Measurements from ENCODE around the gene IFT80.

IFT80 gene

DNA sequence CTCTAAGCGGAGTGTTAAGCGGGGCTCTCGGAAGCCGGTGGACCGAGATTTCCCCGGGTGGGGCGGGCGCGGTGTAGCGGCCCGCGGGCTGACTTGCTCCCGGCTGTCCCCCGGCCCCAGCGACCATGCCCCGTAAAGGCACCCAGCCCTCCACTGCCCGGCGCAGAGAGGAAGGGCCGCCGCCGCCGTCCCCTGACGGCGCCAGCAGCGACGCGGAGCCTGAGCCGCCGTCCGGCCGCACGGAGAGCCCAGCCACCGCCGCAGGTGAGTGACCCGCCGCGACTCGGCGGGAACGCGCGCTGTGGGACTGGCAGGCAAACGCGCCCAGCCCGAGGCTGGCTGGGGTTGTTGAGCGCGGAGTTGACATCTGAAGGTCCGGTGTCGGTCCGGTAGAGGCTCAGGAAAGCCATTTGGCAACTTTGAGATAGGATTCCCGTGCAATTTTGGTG lies 1.7 kb upstream of the IFT80 start:
- DNase-seq (ENCODE audit: low read depth) = peak; percentile 6

DNA sequence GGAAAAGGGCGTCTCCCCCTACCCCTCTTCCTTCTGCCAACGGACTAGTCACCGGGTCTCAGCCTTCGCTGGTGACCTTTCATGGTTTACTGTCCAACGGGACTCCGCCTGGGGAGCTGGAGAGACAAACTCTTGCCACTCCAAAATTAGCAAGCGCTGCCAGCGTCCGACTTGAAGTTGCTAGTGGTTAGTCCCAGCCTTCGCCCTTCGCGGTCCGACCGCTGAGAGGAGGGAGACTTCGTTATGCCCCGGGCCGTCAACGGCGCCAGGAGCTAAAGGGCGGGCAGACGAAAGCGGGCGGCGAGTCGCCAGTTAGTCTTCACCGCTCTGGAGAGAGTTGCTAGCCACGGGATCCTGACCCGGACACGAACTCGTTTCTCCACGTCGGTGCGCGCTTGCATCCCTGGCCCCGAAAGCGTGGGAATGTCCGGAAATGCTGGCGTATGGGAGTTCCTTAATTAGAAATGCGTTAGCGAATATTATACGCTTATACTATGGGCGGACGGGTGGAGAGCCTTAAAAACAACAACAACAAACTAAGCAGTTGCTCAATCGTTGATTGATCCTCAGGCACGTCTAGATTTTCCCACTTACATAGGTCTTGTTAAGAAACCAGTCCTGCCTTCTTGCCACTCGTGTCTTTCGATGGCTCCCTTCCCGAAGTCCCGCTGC lies 1.1 kb upstream of the IFT80 start:
- DNase-seq (ENCODE audit: low read depth) = peak; percentile 6

DNA sequence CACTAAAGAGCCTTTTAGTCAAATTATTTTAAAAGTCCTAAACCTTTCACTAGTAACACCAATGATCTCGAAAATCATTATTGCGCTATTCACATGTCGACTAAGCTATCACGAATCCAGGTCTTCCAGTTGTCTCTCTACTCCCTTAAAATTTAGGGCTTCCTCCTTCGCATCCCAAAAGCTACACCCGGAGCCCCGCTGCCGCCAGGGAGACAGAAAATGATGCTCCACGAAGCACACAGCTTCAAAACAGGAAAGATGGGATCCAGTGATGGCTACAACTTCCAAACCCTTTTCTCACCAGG lies 253 bp downstream of the IFT80 start:
- DNase-seq (ENCODE audit: low read depth) = no peak

DNA sequence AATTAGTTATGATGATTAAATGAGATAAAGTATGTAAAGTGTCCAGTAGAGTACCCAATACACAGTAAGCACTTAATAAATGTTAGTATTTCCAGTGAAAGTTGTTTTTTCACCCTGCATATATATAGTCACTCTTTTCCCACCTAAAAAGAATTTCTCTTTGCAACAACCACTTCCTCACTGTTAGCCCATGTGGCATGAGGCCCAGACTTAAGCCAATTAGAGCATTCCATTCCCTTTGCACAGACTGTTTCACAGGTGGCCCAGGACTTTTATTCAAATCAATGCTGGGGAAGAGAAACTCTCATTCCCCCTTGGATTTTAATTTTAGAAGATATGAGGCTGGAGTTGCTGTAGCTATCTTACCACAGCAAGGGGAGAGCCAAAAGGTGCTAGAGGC lies 3.7 kb downstream of the IFT80 start:
- no peak for DNase-seq (ENCODE audit: low read depth)

DNA sequence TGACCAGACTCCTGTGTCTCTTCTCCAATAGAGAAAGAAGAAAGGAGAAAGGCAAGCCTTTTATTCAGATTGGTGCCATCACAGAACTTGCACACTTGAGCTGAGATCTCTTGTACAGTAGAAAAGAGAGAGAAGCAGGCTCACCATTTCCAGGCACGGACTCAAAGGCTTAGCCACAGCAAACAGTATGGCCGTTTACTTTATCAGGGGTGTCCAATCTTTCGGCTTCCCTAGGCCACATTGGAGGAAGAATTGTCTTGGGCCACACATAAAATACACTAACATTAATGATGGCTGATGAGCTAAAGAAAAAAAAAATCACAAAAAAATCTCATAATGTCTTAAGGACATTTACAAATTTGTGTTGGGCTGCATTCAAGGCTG lies 5.0 kb downstream of the IFT80 start:
- DNase-seq (ENCODE audit: low read depth) = no peak

DNA sequence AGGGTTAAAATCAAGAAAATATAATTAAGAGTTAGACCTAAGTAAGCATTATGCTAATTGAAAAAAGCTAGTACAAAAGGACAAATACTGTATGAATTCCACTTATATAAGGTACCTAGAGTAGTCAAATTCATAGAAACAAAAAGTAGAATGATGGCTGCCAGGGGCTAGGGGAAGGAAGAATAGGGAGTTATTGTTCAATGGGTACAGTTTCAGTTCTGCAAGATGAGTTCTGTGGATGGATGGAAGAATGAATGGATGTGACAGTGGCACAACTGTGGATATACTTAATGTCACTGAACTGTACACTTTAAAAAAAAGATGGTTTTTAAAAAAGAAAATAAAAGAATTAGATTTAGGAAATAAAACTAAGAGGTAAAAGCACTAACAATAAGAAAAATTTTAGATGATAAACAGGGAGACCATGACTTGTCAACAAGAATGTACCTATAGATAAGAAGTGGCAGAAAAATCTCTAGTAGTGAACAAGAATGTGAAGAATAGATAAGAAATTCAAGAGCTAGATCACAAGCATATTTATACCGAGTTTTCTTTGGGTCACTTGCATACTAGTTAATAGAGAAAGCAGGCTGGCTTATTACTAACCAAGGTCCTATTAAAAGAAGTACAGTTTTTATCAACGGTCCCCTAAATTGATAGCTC lies 5.5 kb downstream of the IFT80 start:
- no peak for DNase-seq (ENCODE audit: low read depth)

DNA sequence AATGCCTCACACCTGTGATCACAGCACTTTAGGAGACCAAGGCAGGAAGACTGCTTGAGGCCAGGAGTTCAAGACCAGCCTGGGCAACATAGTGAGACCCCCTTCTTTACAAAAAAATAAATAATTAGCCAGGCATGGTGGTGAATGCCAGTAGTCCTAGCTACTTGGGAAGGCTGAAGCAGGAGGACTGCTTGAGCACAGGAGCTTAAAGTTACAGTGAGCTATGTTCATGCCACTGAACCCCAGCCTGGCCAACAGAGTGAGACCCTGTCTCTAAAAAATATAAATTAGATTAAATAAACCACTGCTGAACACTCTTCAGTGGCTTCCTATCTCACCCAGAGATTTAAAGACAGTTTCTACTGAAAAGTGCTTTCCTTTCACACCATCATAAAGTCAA lies 6.2 kb downstream of the IFT80 start:
- no peak for DNase-seq (ENCODE audit: low read depth)

DNA sequence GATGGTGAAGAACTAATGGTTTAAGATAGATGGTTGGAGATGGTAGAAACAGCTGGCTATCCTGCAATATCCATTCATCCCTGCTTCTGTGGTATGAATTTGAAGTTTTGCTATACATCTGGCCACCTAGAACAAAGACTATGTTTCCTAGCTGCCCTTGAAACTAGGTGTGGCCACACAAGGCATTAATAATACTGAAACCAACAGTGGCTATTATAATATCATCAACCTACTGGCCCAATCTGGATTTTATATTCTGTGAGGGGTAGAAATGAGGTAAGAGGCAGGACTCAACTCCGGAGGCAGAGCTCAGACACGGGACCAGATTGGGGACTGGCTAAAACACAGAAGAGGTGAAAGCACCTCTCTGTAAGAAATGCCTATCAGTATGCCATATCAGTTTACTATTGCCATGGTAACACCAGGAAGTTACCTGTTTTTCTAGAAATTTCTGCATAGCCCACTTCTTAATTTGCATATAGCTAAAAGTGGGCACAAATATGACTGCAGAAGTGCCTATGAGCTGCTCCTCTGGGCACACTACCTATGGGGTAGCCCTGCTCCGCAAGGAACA lies 8.4 kb downstream of the IFT80 start:
- DNase-seq (ENCODE audit: low read depth) = no peak

DNA sequence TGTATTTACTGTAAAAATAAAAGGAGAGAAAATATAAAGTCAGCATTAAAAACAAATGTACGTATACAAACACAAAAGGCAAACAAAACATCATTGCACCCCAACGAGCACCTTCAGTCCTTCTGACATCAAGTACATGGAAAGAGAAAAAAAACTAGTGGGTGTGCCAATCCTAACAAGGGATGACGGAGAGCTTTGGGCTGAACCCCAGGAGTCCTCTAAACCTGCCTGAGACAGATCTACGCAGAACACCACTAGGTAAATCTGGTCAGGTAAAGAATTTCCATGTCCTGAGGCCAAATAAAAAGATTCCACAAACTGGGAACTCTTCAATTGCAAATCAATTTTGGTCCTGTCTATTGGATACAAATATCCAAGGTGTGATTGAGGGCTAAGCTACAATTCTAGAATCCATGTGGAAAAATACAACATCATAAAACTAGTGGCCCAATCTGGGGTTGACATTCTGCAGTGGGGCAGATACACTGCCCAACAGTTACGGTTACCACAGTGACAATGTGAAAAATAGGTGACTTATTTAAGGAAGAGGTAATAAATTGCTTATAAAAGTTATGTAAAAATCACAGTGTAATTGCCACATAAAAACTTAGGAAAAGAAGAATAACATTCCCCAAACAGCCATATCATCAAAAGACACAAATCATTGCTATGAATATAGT lies 14.2 kb downstream of the IFT80 start:
- no peak for DNase-seq (ENCODE audit: low read depth)

DNA sequence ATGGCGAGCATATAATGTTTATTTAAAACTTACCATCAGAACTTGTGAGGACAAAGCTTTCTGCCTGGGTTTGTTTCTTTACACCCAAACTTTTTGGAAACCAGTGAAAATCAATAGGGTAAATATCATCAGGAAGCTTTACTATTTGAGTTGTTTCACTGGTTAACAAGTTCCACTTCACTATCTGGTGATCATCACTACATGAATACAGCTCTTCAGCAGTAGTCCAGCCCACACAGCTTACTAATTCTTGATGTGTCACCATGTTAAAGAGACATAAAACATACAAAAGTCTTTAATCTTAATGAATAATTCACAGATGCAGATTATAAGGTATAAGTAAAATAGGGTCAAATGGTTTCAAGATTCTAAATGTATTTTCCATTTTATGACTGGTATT lies 17.6 kb downstream of the IFT80 start:
- DNase-seq (ENCODE audit: low read depth) = no peak

DNA sequence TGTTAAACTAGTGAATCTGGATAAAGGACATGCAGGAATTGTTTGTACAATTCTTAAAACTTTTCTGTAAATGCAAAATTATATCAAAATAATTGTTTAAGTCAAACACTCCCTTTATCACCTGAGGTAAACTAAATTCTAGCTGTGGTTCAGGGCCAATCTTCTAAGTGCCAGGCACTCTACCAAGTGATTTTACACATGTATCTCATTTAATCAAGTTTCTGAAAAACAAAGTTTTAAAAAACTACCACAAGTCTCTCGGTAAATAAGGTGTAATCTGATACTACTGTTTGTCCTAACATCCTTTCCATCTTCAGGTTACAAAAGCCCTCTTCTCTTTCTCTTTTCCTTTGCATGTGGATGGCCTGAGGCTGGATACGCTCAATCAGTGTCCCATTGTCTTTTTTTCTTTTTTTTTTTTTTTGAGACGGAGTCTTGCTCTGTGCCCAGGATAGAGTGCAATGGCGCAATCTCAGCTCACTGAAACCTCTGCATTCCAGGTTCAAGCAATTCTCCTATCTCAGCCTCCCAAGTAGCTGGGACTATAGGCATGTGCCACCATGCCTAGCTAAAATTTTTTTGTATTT lies 19.3 kb downstream of the IFT80 start:
- DNase-seq (ENCODE audit: low read depth) = no peak

DNA sequence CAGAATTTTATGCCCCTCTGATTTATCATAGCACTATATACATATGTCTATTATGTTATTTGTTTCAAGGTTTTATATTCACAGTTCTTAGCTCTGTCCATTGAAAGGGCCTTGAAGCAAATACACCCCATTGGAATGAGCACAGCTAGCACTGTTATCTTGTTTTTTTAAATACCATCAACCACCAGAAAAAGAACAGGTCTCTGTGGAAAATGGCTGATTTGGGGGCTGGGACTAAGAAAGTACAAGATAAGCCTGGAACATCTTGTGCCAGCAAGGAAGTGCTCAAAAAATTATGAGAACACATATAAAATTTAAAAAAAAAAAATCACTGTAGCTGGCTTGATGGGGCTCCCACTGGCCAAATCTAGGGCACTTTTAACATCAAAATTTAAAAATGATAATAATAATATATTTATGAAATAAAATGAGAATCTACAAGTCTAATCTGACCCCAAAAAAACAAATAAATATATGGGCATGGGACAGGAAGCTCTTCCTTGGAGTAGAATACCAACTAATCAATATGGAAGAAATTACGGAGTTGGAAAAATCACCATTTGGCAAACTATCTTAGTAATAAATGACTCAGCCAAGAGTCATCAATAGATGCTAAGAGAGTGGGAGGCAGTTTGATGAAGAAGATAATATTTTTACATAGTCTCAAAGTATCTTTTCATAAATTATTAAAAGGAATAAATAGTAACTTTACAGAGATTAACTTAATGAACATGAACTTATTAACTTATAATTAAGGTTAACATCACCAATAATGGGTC lies 20.5 kb downstream of the IFT80 start:
- DNase-seq (ENCODE audit: low read depth) = no peak

DNA sequence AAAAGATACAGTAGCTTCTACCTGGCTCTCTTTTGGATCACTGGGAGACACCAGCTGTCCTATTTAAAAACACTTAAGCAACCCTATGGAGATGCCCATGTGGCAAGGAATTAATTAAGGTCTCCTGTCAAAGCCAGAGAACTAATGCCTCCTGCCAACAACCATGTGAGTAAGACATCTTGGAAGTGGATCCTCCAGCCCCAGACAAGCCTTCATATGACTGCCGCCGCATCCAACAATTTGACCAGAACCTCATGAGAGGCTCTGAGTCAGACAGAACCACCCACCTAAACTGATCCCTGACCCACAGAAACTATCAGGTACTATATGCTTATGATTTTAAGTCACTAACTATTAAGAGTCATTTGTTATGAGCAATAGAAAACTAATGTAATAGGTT lies 22.3 kb downstream of the IFT80 start:
- DNase-seq (ENCODE audit: low read depth) = no peak

DNA sequence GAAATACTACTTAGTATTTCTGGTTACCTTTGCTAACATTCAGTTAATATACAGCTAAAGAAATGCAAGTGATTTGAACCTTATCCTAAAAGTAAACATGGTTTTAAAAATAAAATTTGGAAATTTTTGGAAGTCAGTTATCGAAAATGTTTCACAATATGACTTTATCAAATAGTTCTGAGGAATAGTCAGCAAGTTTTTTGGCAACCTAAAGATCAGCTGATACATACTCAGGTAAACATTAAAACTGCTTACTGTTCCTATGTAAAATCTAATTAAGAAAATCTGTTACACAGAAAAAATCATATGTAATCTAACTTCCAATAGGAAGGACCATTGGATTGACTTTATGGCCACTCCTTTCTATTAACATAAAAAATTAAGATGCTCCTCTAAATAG lies 24.1 kb downstream of the IFT80 start:
- no peak for DNase-seq (ENCODE audit: low read depth)

DNA sequence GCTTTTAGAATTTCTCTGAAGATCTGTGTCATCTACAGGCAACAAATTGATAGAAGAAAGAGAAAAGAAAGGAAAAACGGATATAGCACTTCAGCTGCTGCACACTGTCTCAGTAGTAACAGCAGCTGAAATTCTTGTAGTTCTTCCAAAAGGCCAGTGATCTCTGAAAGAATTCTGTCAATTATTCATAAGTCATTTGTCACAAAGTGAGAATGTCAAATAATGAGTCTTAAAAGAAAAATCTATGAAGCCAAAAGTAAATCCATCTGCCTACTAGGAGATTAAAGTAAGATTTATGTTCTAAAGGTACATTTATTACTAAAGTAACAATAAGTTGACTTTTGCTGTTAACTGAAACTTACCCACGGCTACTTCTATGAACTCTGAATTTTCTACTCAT lies 24.6 kb downstream of the IFT80 start:
- DNase-seq (ENCODE audit: low read depth) = no peak

DNA sequence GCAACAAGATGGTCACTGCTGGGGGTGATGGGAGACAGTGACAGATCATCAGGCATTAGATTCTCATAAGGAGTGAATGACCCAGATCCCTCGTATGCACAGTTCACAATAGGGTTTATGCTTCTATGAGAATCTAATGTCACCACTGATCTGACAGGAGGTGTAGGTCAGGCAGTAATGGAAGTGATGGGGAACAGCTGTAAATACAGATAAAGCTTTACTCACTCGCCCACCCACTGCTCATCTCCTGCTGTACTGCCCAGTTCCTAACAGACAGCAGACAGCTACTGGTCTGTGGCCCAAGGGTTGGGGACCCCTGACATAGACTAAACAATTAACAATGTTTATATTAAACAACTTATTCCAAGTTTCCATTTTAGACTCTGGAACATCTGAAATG lies 25.4 kb downstream of the IFT80 start:
- no peak for DNase-seq (ENCODE audit: low read depth)

DNA sequence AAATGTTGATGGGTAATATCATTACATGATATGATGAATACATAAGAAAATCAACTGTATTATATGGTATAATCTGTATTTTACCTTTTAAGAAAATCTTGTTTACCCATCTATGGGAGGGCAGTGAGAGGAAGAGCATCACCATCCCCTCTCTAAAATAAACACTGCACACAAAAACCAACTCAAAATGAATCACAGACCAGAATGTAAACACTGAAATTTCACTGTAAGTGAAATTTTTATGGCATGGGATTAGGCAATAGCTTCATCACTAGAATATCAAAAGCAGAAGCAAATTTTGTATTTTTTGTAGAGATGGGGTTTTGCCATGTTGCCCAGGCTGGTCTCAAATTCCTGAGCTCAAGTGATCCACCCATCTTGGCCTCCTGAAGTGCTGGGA lies 26.2 kb downstream of the IFT80 start:
- DNase-seq (ENCODE audit: low read depth) = no peak

DNA sequence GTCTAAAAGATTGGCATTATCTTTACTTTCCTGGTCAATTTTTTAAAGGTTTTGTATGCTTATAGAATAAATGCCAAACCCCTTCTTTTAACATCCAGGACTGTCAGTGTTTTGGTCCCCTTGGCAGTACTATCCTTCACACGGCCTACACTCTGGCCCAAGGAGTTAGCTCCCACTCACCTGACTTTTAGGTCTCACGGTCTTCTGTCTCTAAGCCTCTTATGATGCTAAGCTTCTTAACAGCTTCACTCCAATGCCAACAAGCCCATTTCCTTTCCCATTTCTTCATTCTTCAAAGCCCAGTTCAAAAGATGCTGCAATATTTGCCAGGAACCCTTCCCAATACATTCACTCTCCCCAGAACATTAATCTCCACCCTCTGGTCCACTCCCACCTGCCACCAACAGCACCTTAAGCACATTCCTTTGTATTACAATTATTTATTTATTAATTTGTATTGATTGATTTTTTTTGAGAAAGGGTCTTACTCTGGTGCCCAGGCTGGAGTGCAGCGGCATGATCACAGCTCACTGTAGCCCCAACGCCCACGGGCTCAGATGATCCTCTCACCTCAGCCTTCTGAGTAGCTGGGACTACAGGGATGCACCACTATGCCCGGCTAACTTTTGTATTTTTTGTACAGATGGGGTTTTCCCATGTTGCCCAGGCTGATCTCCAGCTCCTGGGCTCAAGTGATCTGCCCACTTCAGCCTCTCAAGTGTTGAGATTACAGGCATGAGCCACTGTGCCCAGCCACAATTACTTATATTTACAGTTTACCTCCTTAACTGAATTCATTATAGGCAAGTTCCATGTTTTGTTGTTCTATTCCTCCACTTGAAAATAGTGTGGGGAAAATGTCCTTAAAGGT lies 27.8 kb downstream of the IFT80 start:
- DNase-seq (ENCODE audit: low read depth) = no peak

DNA sequence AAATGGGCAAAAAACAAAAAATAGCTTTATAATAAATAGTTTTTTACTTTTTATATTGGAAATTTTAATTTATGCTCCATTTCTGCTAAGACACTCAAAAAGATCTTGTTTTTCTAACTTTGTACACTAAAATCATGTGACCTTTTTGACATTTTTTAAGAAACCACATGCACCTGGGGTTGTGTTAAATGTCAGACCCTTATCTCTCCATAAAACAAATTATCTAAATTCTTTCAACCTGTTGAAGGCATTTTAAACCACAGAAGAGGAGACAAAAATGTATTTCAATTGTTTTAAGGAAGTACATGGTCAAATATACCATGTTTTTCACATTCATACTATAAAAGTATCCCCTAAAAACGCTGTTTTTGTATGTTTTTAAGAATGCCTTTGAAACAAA lies 29.2 kb downstream of the IFT80 start:
- DNase-seq (ENCODE audit: low read depth) = no peak

DNA sequence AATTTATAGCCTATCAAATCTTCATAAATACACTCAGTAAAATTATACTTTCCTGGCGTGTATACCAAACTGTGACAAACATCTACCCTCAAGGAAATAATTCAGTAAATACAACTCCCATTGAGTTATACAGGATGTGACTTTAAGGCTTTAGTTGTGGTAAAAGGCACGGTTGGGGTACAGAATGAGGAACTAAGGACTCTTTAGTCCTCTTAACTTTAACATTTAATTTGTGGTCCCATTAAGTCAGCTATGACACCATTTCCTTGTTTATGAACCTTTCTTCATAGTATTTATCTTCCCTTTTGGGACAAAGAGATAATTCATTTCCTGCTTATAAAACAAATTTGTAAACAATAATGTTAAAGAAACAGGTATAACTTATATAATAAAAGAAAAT lies 30.2 kb downstream of the IFT80 start:
- no peak for DNase-seq (ENCODE audit: low read depth)

DNA sequence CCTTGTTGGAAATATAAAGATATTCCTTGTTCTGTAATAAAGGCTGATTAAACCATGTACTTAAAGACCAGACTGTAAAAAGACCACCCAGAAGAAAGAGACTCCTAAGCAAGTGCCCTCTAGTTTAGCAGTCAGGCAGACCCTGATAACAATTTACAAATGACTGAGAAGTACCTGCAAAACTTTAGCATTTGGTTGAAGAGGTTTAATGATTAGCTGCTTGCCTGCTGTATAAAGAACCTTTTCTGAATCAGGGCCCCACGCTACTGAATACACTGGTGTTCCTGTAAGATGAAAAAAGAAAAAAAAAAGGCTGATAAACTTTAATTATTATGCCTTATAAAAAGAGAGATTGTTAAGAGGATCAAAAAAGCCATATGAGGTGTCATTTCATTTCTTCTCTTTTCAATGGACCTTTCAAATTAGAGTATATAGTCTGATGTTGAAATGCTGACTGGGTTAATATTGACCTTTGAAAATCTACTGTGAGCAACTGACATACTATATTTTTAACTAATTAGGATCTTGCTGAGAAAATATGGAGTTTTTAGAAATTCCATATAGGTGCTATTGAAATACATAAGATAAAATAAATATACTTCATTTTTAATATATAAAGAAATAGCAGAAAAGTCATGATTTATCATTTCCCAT lies 33.0 kb downstream of the IFT80 start:
- no peak for DNase-seq (ENCODE audit: low read depth)
